GM12878 (cell line): ENCODE data around the gene BAG5. TPM values are rescaled to one million over a fixed set of nuclear protein-coding genes. Genes with fewer than 3 reads are reported as not detected.

Experiments
- BCL11A ChIP-seq: IDR thresholded peaks from 2 replicates; pipeline ENCODE4 v1.6.1; 2011; ENCODE audit warnings: low read depth, low read length
- BRCA1 ChIP-seq: IDR thresholded peaks from 2 replicates; pipeline ENCODE4 v1.6.1; 2011; ENCODE audit warnings: low read depth, low read length, improper control_type of control experiment
- CBFB ChIP-seq: IDR thresholded peaks from 2 replicates; pipeline ENCODE4 v1.6.1; 2016; ENCODE audit warnings: antibody characterized with exemption, low read depth
- CHD1 ChIP-seq: IDR thresholded peaks from 2 replicates; pipeline ENCODE4 v1.6.1; 2012; ENCODE audit warnings: low read depth, low read length, improper control_type of control experiment
- CHD2 ChIP-seq: IDR thresholded peaks from 2 replicates; pipeline ENCODE4 v1.6.1; 2011; ENCODE audit warnings: low read depth, low read length, improper control_type of control experiment, borderline replicate concordance
- DPF2 ChIP-seq: fragments of 450-650 bp; IDR thresholded peaks from 2 replicates; pipeline ENCODE4 v1.6.1; 2017; ENCODE audit warnings: mild to moderate bottlenecking
- ETV6 ChIP-seq, 2 experiments: fragments of 450-650 bp in 1 of 2; IDR thresholded peaks in 1 of 2; conservative IDR thresholded peaks in 1 of 2; 2 replicates each; pipeline ENCODE4 v1.6.1; 2014; ENCODE audit warnings: antibody characterized with exemption in 1 of 2, borderline replicate concordance in 1 of 2, low read depth in 1 of 2, mild to moderate bottlenecking in 1 of 2, moderate library complexity in 1 of 2
- GATAD2B ChIP-seq: fragments of 450-650 bp; conservative IDR thresholded peaks from 2 replicates; pipeline ENCODE4 v1.6.1; 2017; ENCODE audit warnings: low read depth, mild to moderate bottlenecking, moderate library complexity
- JUNB ChIP-seq: IDR thresholded peaks from 2 replicates; pipeline ENCODE4 v1.6.1; 2016; ENCODE audit warnings: antibody characterized with exemption, mild to moderate bottlenecking
- MYB ChIP-seq: fragments of 150-350 bp; IDR thresholded peaks from 2 replicates; pipeline ENCODE4 v1.6.1; 2014; ENCODE audit warnings: mild to moderate bottlenecking, low read depth, low read length, borderline replicate concordance
- NRF1 ChIP-seq: conservative IDR thresholded peaks from 2 replicates; pipeline ENCODE4 v1.6.1; 2011; ENCODE audit warnings: mild to moderate bottlenecking, low read depth, low read length, improper control_type of control experiment
- RUNX3 ChIP-seq: IDR thresholded peaks from 2 replicates; pipeline ENCODE4 v1.6.1; 2012; ENCODE audit warnings: low read length, inconsistent platforms
- SMC3 ChIP-seq: IDR thresholded peaks from 2 replicates; pipeline ENCODE4 v1.6.1; 2011; ENCODE audit warnings: low read length, improper control_type of control experiment, borderline replicate concordance
- YY1 ChIP-seq: IDR thresholded peaks from 2 replicates; pipeline ENCODE4 v1.6.1; 2011; ENCODE audit warnings: low read depth, mild to moderate bottlenecking, low read length
- ZNF274 ChIP-seq: IDR thresholded peaks from one replicate; pipeline ENCODE4 v1.8.0; 2011; ENCODE audit not compliant: insufficient read length, insufficient read depth
- polyA plus RNA-seq, 11 experiments: library from polyadenylated mRNA; depleted of rRNA in 4 of 11; unstranded in 6 of 11; stranded (reverse) in 5 of 11; fragments of >200 nt; fragmentation: Nextera tagmentation in 4 of 11; fragmentation: Illumina TruSeq in 1 of 11; extraction: Ambion mirVana in 4 of 11; extraction: Trizol in 1 of 11; gene quantifications; 1 replicate in 1 of 11; 2 replicates in 10 of 11; pipeline versions ENCODE4 v1.2.1 to v1.2.3, GENCODE V29; 2011 to 2016; ENCODE audit warnings: inconsistent platforms in 2 of 11, missing spikeins in 2 of 11, low read depth in 1 of 11
- total RNA-seq, 4 experiments: library from RNA; depleted of rRNA in 3 of 4; stranded (reverse); fragments of >200 nt in 3 of 4; fragmentation: Illumina TruSeq in 1 of 4; extraction: Trizol in 1 of 4; gene quantifications; 2 replicates each; pipeline versions ENCODE4 v1.2.1 to v1.2.3, GENCODE V29; 2013 to 2021
- TF ChIP-seq, protein P1 (sequence below): fragments of 450-650 bp; IDR thresholded peaks from 2 replicates; pipeline ENCODE4 v1.6.1; 2014; ENCODE audit warnings: mild to moderate bottlenecking
- TF ChIP-seq, protein P2 (sequence below): fragments of 450-650 bp; IDR thresholded peaks from 2 replicates; pipeline ENCODE4 v1.6.1; 2017; ENCODE audit warnings: mild to moderate bottlenecking, low read depth, inconsistent platforms; ENCODE audit not compliant: poor library complexity, severe bottlenecking
- TF ChIP-seq, protein P3 (sequence below): fragments of 450-650 bp; IDR thresholded peaks from 2 replicates; pipeline ENCODE4 v1.6.1; 2018; ENCODE audit warnings: mild to moderate bottlenecking, low read depth, moderate library complexity; ENCODE audit not compliant: partially characterized antibody
- TF ChIP-seq, protein P4 (sequence below): fragments of 450-650 bp; formaldehyde crosslinking; IDR thresholded peaks from 2 replicates; pipeline ENCODE4 v1.4.0; 2020; ENCODE audit warnings: mild to moderate bottlenecking, moderate library complexity
- TF ChIP-seq, protein P5 (sequence below): IDR thresholded peaks from 2 replicates; pipeline ENCODE4 v1.6.1; 2011; ENCODE audit warnings: mild to moderate bottlenecking, low read depth, low read length, moderate library complexity; ENCODE audit not compliant: insufficient replicate concordance

The BAG5 gene
- total and polyA plus RNA-seq, 10 of the 15 experiments (the other 5 are each of a cell fraction or from before 2014, with no cell fraction given) = 9.9 to 30.5 (median 20.1) TPM

DNA sequence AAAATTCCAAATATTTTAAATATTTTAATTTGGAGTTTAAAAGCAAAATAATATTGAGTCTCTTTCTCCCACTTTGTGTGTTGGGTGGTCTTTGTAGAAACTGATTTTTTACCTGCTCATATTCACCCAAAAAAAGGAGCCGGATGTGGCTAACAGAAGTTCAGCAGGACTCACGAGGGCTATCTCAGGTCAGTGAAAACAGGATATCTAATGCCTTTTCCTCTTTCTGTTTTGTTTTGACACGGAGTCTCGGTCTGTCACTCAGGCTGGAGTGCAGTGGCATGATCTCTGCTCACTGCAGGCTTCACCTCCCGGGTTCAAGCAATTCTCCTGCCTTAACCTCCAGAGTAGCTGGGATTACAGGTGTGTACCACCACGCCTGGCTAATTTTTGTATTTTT is 31.1 kb upstream of the BAG5 start (continued):
- no peak for TF ChIP-seq GATAD2B
- TF ChIP-seq YY1 = no peak
- TF ChIP-seq ZNF274 = no peak
- TF ChIP-seq, protein P1, sequence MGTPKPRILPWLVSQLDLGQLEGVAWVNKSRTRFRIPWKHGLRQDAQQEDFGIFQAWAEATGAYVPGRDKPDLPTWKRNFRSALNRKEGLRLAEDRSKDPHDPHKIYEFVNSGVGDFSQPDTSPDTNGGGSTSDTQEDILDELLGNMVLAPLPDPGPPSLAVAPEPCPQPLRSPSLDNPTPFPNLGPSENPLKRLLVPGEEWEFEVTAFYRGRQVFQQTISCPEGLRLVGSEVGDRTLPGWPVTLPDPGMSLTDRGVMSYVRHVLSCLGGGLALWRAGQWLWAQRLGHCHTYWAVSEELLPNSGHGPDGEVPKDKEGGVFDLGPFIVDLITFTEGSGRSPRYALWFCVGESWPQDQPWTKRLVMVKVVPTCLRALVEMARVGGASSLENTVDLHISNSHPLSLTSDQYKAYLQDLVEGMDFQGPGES = no peak
- TF ChIP-seq CHD1 = no peak
- TF ChIP-seq, protein P2, sequence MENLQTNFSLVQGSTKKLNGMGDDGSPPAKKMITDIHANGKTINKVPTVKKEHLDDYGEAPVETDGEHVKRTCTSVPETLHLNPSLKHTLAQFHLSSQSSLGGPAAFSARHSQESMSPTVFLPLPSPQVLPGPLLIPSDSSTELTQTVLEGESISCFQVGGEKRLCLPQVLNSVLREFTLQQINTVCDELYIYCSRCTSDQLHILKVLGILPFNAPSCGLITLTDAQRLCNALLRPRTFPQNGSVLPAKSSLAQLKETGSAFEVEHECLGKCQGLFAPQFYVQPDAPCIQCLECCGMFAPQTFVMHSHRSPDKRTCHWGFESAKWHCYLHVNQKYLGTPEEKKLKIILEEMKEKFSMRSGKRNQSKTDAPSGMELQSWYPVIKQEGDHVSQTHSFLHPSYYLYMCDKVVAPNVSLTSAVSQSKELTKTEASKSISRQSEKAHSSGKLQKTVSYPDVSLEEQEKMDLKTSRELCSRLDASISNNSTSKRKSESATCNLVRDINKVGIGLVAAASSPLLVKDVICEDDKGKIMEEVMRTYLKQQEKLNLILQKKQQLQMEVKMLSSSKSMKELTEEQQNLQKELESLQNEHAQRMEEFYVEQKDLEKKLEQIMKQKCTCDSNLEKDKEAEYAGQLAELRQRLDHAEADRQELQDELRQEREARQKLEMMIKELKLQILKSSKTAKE = peak; percentile 74
- no peak for TF ChIP-seq CHD2
- TF ChIP-seq, protein P3, sequence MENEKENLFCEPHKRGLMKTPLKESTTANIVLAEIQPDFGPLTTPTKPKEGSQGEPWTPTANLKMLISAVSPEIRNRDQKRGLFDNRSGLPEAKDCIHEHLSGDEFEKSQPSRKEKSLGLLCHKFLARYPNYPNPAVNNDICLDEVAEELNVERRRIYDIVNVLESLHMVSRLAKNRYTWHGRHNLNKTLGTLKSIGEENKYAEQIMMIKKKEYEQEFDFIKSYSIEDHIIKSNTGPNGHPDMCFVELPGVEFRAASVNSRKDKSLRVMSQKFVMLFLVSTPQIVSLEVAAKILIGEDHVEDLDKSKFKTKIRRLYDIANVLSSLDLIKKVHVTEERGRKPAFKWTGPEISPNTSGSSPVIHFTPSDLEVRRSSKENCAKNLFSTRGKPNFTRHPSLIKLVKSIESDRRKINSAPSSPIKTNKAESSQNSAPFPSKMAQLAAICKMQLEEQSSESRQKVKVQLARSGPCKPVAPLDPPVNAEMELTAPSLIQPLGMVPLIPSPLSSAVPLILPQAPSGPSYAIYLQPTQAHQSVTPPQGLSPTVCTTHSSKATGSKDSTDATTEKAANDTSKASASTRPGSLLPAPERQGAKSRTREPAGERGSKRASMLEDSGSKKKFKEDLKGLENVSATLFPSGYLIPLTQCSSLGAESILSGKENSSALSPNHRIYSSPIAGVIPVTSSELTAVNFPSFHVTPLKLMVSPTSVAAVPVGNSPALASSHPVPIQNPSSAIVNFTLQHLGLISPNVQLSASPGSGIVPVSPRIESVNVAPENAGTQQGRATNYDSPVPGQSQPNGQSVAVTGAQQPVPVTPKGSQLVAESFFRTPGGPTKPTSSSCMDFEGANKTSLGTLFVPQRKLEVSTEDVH = no peak
- TF ChIP-seq DPF2 = peak; percentile 68; the same call in 1 of the 2 replicates
- peak; percentile 83 for TF ChIP-seq JUNB
- peak; percentile 83 for TF ChIP-seq RUNX3
- TF ChIP-seq BCL11A = 0 out of 2 replicates have a peak, but pooled peaks have one; percentile 20
- TF ChIP-seq NRF1 = no peak
- no peak for TF ChIP-seq MYB
- peak in 1 of 2 experiments; percentile 94; a peak in 2 of 4 replicates for TF ChIP-seq ETV6 (conservative IDR thresholded peaks at IDR 0.05 in 1 of 2, IDR thresholded peaks at IDR 0.05 in 1 of 2; ENCODE audit: borderline replicate concordance in 1 of 2, low read depth in 1 of 2)
- TF ChIP-seq, protein P4, sequence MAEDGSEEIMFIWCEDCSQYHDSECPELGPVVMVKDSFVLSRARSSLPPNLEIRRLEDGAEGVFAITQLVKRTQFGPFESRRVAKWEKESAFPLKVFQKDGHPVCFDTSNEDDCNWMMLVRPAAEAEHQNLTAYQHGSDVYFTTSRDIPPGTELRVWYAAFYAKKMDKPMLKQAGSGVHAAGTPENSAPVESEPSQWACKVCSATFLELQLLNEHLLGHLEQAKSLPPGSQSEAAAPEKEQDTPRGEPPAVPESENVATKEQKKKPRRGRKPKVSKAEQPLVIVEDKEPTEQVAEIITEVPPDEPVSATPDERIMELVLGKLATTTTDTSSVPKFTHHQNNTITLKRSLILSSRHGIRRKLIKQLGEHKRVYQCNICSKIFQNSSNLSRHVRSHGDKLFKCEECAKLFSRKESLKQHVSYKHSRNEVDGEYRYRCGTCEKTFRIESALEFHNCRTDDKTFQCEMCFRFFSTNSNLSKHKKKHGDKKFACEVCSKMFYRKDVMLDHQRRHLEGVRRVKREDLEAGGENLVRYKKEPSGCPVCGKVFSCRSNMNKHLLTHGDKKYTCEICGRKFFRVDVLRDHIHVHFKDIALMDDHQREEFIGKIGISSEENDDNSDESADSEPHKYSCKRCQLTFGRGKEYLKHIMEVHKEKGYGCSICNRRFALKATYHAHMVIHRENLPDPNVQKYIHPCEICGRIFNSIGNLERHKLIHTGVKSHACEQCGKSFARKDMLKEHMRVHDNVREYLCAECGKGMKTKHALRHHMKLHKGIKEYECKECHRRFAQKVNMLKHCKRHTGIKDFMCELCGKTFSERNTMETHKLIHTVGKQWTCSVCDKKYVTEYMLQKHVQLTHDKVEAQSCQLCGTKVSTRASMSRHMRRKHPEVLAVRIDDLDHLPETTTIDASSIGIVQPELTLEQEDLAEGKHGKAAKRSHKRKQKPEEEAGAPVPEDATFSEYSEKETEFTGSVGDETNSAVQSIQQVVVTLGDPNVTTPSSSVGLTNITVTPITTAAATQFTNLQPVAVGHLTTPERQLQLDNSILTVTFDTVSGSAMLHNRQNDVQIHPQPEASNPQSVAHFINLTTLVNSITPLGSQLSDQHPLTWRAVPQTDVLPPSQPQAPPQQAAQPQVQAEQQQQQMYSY = no peak
- TF ChIP-seq, protein P5, sequence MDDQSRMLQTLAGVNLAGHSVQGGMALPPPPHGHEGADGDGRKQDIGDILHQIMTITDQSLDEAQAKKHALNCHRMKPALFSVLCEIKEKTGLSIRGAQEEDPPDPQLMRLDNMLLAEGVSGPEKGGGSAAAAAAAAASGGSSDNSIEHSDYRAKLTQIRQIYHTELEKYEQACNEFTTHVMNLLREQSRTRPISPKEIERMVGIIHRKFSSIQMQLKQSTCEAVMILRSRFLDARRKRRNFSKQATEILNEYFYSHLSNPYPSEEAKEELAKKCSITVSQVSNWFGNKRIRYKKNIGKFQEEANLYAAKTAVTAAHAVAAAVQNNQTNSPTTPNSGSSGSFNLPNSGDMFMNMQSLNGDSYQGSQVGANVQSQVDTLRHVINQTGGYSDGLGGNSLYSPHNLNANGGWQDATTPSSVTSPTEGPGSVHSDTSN = peak; percentile 84
- TF ChIP-seq BRCA1 = no peak
- no peak for TF ChIP-seq CBFB
- no peak for TF ChIP-seq SMC3
